Loucy (cell line): ENCODE data around the gene EPHB1.

Experiments
- EZH2phosphoT487 ChIP-seq: fragments of 200-600 bp; IDR thresholded peaks from 2 replicates; pipeline ENCODE4 v1.6.1; 2018; ENCODE audit warnings: antibody characterized with exemption, mild to moderate bottlenecking, moderate library complexity, borderline replicate concordance
- TF ChIP-seq, protein P1 (sequence below): fragments of 200-600 bp; sonication (generic); conservative IDR thresholded peaks from 2 replicates; pipeline ENCODE4 v1.5.1; 2014; ENCODE audit warnings: mild to moderate bottlenecking, antibody characterized with exemption, low read length

GRCh38 chr3:135034891-135035440, 239.9 kb downstream of the EPHB1 start:
- TF ChIP-seq, protein P1, sequence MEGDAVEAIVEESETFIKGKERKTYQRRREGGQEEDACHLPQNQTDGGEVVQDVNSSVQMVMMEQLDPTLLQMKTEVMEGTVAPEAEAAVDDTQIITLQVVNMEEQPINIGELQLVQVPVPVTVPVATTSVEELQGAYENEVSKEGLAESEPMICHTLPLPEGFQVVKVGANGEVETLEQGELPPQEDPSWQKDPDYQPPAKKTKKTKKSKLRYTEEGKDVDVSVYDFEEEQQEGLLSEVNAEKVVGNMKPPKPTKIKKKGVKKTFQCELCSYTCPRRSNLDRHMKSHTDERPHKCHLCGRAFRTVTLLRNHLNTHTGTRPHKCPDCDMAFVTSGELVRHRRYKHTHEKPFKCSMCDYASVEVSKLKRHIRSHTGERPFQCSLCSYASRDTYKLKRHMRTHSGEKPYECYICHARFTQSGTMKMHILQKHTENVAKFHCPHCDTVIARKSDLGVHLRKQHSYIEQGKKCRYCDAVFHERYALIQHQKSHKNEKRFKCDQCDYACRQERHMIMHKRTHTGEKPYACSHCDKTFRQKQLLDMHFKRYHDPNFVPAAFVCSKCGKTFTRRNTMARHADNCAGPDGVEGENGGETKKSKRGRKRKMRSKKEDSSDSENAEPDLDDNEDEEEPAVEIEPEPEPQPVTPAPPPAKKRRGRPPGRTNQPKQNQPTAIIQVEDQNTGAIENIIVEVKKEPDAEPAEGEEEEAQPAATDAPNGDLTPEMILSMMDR, result no peak
- TF ChIP-seq EZH2phosphoT487, result no peak
